OCI-LY1 (cell line): ENCODE results near the gene CITED2.

Experiments
- EZH2 ChIP-seq: fragments of 200-600 bp; sonication (generic), shearing (Covaris generic); IDR thresholded peaks from 2 replicates; pipeline ENCODE4 v1.8.0; 2017; ENCODE audit warnings: borderline replicate concordance, mixed run types, mild to moderate bottlenecking, antibody characterized with exemption, low read length, moderate library complexity, mixed read lengths
- TF ChIP-seq, protein P1 (sequence below): fragments of 200-600 bp; sonication (generic), shearing (Covaris generic); IDR thresholded peaks from 2 replicates; pipeline ENCODE4 v1.5.1; 2017; ENCODE audit warnings: mild to moderate bottlenecking, antibody characterized with exemption, low read length, moderate library complexity, mixed read lengths

DNA sequence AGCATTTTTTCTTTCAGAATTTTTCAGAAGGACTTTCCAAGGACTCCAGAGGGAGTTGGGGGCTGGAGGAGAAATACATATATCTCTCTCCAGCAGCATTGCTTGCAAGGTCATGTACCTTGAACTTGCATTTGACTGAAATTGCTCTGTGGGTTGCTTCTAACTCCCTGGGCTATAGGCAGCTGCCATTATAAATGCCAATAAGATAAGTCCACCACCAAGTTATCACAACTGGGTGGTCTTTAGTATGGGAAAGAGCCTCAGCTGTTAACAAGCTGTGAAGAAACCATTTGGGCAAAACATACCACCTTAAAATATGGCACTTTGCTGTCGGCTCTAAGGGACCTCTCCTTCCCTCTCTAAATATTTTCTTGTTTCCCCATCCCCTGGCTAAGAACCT, 20.9 kb upstream of the CITED2 start:
- TF ChIP-seq, protein P1, sequence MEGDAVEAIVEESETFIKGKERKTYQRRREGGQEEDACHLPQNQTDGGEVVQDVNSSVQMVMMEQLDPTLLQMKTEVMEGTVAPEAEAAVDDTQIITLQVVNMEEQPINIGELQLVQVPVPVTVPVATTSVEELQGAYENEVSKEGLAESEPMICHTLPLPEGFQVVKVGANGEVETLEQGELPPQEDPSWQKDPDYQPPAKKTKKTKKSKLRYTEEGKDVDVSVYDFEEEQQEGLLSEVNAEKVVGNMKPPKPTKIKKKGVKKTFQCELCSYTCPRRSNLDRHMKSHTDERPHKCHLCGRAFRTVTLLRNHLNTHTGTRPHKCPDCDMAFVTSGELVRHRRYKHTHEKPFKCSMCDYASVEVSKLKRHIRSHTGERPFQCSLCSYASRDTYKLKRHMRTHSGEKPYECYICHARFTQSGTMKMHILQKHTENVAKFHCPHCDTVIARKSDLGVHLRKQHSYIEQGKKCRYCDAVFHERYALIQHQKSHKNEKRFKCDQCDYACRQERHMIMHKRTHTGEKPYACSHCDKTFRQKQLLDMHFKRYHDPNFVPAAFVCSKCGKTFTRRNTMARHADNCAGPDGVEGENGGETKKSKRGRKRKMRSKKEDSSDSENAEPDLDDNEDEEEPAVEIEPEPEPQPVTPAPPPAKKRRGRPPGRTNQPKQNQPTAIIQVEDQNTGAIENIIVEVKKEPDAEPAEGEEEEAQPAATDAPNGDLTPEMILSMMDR: no peak
- no peak for TF ChIP-seq EZH2
